Measurements from ENCODE around the gene PDXP. TPM values are rescaled to one million over a fixed set of nuclear protein-coding genes. Genes with fewer than 3 reads are reported as not detected.

Gene PDXP
- total and polyA plus RNA-seq, 9 of the 15 experiments (the other 6 are each of a cell fraction or from before 2014, with no cell fraction given) = 7.9 to 54.2 (median 38.8) TPM

- TF ChIP-seq, protein P1, sequence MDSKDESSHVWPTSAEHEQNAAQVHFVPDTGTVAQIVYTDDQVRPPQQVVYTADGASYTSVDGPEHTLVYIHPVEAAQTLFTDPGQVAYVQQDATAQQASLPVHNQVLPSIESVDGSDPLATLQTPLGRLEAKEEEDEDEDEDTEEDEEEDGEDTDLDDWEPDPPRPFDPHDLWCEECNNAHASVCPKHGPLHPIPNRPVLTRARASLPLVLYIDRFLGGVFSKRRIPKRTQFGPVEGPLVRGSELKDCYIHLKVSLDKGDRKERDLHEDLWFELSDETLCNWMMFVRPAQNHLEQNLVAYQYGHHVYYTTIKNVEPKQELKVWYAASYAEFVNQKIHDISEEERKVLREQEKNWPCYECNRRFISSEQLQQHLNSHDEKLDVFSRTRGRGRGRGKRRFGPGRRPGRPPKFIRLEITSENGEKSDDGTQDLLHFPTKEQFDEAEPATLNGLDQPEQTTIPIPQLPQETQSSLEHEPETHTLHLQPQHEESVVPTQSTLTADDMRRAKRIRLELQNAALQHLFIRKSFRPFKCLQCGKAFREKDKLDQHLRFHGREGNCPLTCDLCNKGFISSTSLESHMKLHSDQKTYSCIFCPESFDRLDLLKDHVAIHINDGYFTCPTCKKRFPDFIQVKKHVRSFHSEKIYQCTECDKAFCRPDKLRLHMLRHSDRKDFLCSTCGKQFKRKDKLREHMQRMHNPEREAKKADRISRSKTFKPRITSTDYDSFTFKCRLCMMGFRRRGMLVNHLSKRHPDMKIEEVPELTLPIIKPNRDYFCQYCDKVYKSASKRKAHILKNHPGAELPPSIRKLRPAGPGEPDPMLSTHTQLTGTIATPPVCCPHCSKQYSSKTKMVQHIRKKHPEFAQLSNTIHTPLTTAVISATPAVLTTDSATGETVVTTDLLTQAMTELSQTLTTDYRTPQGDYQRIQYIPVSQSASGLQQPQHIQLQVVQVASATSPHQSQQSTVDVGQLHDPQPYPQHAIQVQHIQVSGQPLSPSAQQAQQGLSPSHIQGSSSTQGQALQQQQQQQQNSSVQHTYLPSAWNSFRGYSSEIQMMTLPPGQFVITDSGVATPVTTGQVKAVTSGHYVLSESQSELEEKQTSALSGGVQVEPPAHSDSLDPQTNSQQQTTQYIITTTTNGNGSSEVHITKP (IDR thresholded peaks at IDR 0.05; ENCODE audit: partially characterized antibody) = peak; percentile 9
- TF ChIP-seq, protein P2, sequence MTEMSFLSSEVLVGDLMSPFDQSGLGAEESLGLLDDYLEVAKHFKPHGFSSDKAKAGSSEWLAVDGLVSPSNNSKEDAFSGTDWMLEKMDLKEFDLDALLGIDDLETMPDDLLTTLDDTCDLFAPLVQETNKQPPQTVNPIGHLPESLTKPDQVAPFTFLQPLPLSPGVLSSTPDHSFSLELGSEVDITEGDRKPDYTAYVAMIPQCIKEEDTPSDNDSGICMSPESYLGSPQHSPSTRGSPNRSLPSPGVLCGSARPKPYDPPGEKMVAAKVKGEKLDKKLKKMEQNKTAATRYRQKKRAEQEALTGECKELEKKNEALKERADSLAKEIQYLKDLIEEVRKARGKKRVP (CRISPR knock-in tag; IDR thresholded peaks at IDR 0.05) = no peak
- TF ChIP-seq FUS (optimal IDR thresholded peaks at IDR 0.05; ENCODE audit: low read depth, low read length) (no peak), ZNF311 (CRISPR knock-in tag; IDR thresholded peaks at IDR 0.05) (no peak), RCOR1 (IDR thresholded peaks at IDR 0.05; ENCODE audit: borderline replicate concordance in 1 of 2, low read depth in 2 of 2, low read length in 2 of 2) (peak in 1 of 2 experiments; percentile 68; a peak in 2 of 4 replicates), BACH1 (tag; IDR thresholded peaks at IDR 0.05) (no peak), KLF1 (tag; IDR thresholded peaks at IDR 0.05) (no peak), FOXP1 (CRISPR knock-in tag; IDR thresholded peaks at IDR 0.05) (no peak), ATF1 (CRISPR knock-in tag; IDR thresholded peaks at IDR 0.05) (no peak), ATF1 (tag; IDR thresholded peaks at IDR 0.05) (no peak), SNRNP70 (optimal IDR thresholded peaks at IDR 0.05; ENCODE audit: low read depth, low read length) (no peak), CBFA2T2 (conservative IDR thresholded peaks at IDR 0.05) (no peak), HNRNPLL (IDR thresholded peaks at IDR 0.05; ENCODE audit: low read depth, low read length, poor library complexity, severe bottlenecking) (no peak), TFAM (CRISPR knock-in tag; conservative IDR thresholded peaks at IDR 0.05) (no peak)
- TF ChIP-seq, protein P3, sequence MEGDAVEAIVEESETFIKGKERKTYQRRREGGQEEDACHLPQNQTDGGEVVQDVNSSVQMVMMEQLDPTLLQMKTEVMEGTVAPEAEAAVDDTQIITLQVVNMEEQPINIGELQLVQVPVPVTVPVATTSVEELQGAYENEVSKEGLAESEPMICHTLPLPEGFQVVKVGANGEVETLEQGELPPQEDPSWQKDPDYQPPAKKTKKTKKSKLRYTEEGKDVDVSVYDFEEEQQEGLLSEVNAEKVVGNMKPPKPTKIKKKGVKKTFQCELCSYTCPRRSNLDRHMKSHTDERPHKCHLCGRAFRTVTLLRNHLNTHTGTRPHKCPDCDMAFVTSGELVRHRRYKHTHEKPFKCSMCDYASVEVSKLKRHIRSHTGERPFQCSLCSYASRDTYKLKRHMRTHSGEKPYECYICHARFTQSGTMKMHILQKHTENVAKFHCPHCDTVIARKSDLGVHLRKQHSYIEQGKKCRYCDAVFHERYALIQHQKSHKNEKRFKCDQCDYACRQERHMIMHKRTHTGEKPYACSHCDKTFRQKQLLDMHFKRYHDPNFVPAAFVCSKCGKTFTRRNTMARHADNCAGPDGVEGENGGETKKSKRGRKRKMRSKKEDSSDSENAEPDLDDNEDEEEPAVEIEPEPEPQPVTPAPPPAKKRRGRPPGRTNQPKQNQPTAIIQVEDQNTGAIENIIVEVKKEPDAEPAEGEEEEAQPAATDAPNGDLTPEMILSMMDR (IDR thresholded peaks at IDR 0.05 in 2 of 3, conservative IDR thresholded peaks at IDR 0.05 in 1 of 3; ENCODE audit: insufficient read depth in 2 of 3, low read depth in 1 of 3, low read length in 3 of 3) = peak; percentile 56 to 65 (median 57)
- TF ChIP-seq, protein P4, sequence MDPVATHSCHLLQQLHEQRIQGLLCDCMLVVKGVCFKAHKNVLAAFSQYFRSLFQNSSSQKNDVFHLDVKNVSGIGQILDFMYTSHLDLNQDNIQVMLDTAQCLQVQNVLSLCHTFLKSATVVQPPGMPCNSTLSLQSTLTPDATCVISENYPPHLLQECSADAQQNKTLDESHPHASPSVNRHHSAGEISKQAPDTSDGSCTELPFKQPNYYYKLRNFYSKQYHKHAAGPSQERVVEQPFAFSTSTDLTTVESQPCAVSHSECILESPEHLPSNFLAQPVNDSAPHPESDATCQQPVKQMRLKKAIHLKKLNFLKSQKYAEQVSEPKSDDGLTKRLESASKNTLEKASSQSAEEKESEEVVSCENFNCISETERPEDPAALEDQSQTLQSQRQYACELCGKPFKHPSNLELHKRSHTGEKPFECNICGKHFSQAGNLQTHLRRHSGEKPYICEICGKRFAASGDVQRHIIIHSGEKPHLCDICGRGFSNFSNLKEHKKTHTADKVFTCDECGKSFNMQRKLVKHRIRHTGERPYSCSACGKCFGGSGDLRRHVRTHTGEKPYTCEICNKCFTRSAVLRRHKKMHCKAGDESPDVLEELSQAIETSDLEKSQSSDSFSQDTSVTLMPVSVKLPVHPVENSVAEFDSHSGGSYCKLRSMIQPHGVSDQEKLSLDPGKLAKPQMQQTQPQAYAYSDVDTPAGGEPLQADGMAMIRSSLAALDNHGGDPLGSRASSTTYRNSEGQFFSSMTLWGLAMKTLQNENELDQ (CRISPR knock-in tag; IDR thresholded peaks at IDR 0.05; ENCODE audit: borderline replicate concordance) = no peak
These were observed 38.4 kb downstream of the PDXP start, which contains the start of gene TRIOBP (continued) for GRCh38 chr22:37696657-37697537.
